GM21717 (cell line): ENCODE measurements around the gene SERF2.

ENCODE experiments used
- ATAC-seq: cut with Tn5 transposase; IDR thresholded peaks from one replicate; pipeline ENCODE4 v1.9.1; 2021; ENCODE audit warnings: mild to moderate bottlenecking, moderate library complexity; ENCODE audit not compliant: unreplicated experiment

The SERF2 gene

GRCh38 chr15:43791993-43792760 lies at the start of gene SERF2:
Gene SERF2, plus strand, starts transcription at chr15:43792320. Its CDS starts 57 bp downstream, at chr15:43792377.
- ATAC-seq, result peak; percentile 72

GRCh38 chr15:43746245-43746902 lies 45.7 kb upstream of the SERF2 start, which contains the start of gene PDIA3:
Gene PDIA3, plus strand, starts transcription at chr15:43746438. Its CDS starts 102 bp downstream, at chr15:43746540.
- ATAC-seq, result peak; percentile 59

GRCh38 chr15:43746903-43747309 lies 45.2 kb upstream of the SERF2 start:
- ATAC-seq, result peak; percentile 18

GRCh38 chr15:43748376-43748775 lies 43.7 kb upstream of the SERF2 start:
- no peak for ATAC-seq

GRCh38 chr15:43749690-43750345 lies 42.3 kb upstream of the SERF2 start:
- ATAC-seq, result peak; percentile 43

GRCh38 chr15:43751885-43752284 lies 40.2 kb upstream of the SERF2 start:
- no peak for ATAC-seq

- ATAC-seq, result no peak
Measured at GRCh38 chr15:43762824-43763223, 29.3 kb upstream of the SERF2 start.

- ATAC-seq, result no peak
Measured at GRCh38 chr15:43763819-43764446, 28.2 kb upstream of the SERF2 start.

- ATAC-seq, result no peak
Measured at GRCh38 chr15:43769584-43770228, 22.4 kb upstream of the SERF2 start.

- ATAC-seq, result no peak
Measured at GRCh38 chr15:43771816-43772215, 20.3 kb upstream of the SERF2 start.

- no peak for ATAC-seq
Measured at GRCh38 chr15:43772624-43773023, 19.5 kb upstream of the SERF2 start.

GRCh38 chr15:43774062-43774461 lies 18.1 kb upstream of the SERF2 start:
- no peak for ATAC-seq

GRCh38 chr15:43775411-43775965 lies 16.6 kb upstream of the SERF2 start:
- no peak for ATAC-seq

- peak; percentile 52 for ATAC-seq
Measured at GRCh38 chr15:43776101-43776717, 15.9 kb upstream of the SERF2 start.

GRCh38 chr15:43776718-43777266 lies 15.3 kb upstream of the SERF2 start, which contains the start of gene ELL3:
Gene ELL3, minus strand, starts transcription at chr15:43776966. Its CDS starts 65 bp downstream, at chr15:43776901.
- peak; percentile 34 for ATAC-seq

- peak; percentile 51 for ATAC-seq
Measured at GRCh38 chr15:43777267-43777914, 14.7 kb upstream of the SERF2 start.

- ATAC-seq, result no peak
Measured at GRCh38 chr15:43779016-43779415, 13.1 kb upstream of the SERF2 start.

GRCh38 chr15:43789409-43789808 lies 2.7 kb upstream of the SERF2 start:
- no peak for ATAC-seq
